Caki2 (cell line): ENCODE data around the gene NEO1. TPM values are rescaled to one million over a fixed set of nuclear protein-coding genes. Genes with fewer than 3 reads are reported as not detected.

Experiments
- DNase-seq: peaks from one replicate; pipeline ENCODE4 v3.0.0-alpha.2; 2015; ENCODE audit warnings: low read depth
- in situ Hi-C: cut with HindIII; loops from 2 replicates; pipeline ENCODE4 v1.10.0; 2016; ENCODE audit warnings: low sequenced_read_pairs, low pct_unique_long_range_greater_than_20kb, mixed read lengths
- total RNA-seq: library from RNA; depleted of rRNA; stranded (reverse); fragments of >200 nt; shearing (Covaris generic); gene quantifications from 2 replicates; pipeline ENCODE4 v1.2.3, GENCODE V29; 2014; ENCODE audit warnings: low replicate concordance

Gene NEO1
- total RNA-seq, 1 experiment from 2014 or later: 8.0 TPM

- in situ Hi-C loops: no loop called here
- DNase-seq: no peak
Measured at GRCh38 chr15:73328149-73328820, 276.0 kb downstream of the NEO1 start.

GRCh38 chr15:73328981-73329380 is 276.7 kb downstream of the NEO1 start:
- DNase-seq: no peak
- in situ Hi-C loops: no loop called here

GRCh38 chr15:73329501-73330200 is 277.4 kb downstream of the NEO1 start:
- in situ Hi-C loops: no loop called here
- no peak for DNase-seq

GRCh38 chr15:73330206-73331051 is 278.2 kb downstream of the NEO1 start:
- in situ Hi-C loops: no loop called here
- no peak for DNase-seq

- DNase-seq: no peak
- in situ Hi-C loops: no loop called here
Measured at GRCh38 chr15:73331501-73331900, 279.2 kb downstream of the NEO1 start.

- in situ Hi-C loops: no loop called here
- DNase-seq: no peak
Measured at GRCh38 chr15:73331991-73332925, 280.0 kb downstream of the NEO1 start.

- DNase-seq: no peak
- in situ Hi-C loops: no loop called here
Measured at GRCh38 chr15:73333001-73333400, 280.7 kb downstream of the NEO1 start.

- in situ Hi-C loops: no loop called here
- no peak for DNase-seq
Measured at GRCh38 chr15:73334086-73334485, 281.8 kb downstream of the NEO1 start.

- DNase-seq: no peak
- in situ Hi-C loops: no loop called here
Measured at GRCh38 chr15:73335026-73335425, 282.8 kb downstream of the NEO1 start.

- in situ Hi-C loops: no loop called here
- DNase-seq: no peak
Measured at GRCh38 chr15:73335471-73335870, 283.2 kb downstream of the NEO1 start.

GRCh38 chr15:73336756-73337155 is 284.5 kb downstream of the NEO1 start:
- in situ Hi-C loops: no loop called here
- DNase-seq: no peak

GRCh38 chr15:73337187-73337586 is 284.9 kb downstream of the NEO1 start:
- in situ Hi-C loops: no loop called here
- DNase-seq: no peak

- no peak for DNase-seq
- in situ Hi-C loops: no loop called here
Measured at GRCh38 chr15:73338058-73338457, 285.8 kb downstream of the NEO1 start.

- in situ Hi-C loops: no loop called here
- DNase-seq: no peak
Measured at GRCh38 chr15:73338606-73339374, 286.5 kb downstream of the NEO1 start.

GRCh38 chr15:73340502-73341192 is 288.4 kb downstream of the NEO1 start:
- in situ Hi-C loops: no loop called here

GRCh38 chr15:73341886-73342600 is 289.8 kb downstream of the NEO1 start:
- in situ Hi-C loops: no loop called here
- no peak for DNase-seq

More at GRCh38 chr15:73340502-73341192, 288.4 kb downstream of the NEO1 start:
- DNase-seq: no peak
